ENCODE results near the gene KCNT2.

GRCh38 chr1:196545222-196545621, 63.0 kb downstream of the KCNT2 start:
- no peak for TF ChIP-seq CTCF (IDR thresholded peaks at IDR 0.05)
- no peak for TF ChIP-seq EZH2 (IDR thresholded peaks at IDR 0.05)

All from neural progenitor cell (in vitro differentiated cells).